NOMO-1 (cell line): ENCODE results near the gene ATRNL1.
"Not testable (repeated sequence)": the region's sequence is repeated elsewhere in the genome, so short reads cannot be mapped to it uniquely, and the experiment has no call there.

Experiments used
- DNase-seq, 2 experiments: peaks; one replicate each; lab custom pipeline; 2025; ENCODE audit not compliant: unreplicated experiment in 2 of 2; lab: John Stamatoyannopoulos, UW

The ATRNL1 gene

GRCh38 chr10:115173915-115174443 is 80.8 kb downstream of the ATRNL1 start:
- no peak for DNase-seq

- DNase-seq = not testable (repeated sequence)
Observed at GRCh38 chr10:115207276-115207675, 114.1 kb downstream of the ATRNL1 start.

DNA sequence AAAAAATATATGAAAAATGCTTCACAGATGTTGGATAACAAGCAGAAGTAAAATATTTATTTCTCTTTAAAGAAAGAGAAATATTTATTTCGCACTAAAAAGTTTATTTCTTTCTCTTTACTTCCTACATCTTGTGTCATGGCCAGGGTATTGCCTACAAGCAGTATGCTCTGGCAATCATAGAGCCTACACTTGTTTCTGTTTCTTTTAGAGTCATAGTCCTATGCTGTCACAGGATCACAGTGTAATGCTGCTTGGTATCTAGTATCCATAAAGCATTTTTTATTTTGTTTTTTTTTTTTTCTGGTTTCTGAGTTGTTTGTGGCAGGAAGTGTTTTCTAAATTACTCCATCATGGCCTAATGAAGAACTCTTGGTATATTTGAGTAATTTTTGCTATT is 116.0 kb downstream of the ATRNL1 start:
- DNase-seq = no peak

DNA sequence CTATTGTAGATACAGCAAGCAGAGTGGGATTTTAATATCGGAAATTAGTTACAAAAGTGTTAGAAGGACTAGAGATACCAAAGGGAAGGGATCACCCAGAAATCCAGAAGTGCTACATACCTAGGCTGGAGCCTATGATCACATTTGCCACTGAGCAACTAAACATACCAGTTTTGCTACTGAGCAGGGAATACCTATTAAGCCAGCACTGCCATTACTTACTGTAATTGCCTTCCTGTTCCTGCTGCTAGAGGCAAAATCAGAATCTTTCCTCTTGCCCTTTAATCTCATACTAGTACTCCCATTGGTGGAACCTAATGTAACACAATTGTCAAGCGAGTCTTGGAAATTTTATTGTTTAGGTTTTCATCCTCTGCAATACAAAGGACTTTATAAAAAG is 121.7 kb downstream of the ATRNL1 start:
- no peak for DNase-seq

- DNase-seq = no peak
Observed at GRCh38 chr10:115219203-115219602, 126.0 kb downstream of the ATRNL1 start.

DNA sequence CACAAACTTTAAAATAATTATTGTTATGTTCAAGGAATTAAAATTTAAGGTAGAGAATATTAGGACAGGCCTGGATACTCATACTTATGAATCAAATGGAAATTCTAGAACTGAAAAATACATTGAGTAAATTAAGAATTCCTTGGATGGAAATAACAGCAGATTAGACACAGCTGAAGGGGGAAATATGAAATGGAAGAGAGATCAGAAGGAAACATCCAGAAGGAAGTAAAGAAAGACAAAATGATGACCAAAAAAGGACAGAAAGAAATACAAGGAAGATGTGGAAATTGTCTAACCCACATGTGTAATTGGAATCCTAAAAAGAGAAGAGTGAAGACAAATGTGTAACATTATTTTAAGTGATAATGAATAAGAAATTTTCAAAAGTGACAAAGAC is 128.9 kb downstream of the ATRNL1 start:
- no peak for DNase-seq

- no peak for DNase-seq
Observed at GRCh38 chr10:115239761-115240160, 146.6 kb downstream of the ATRNL1 start.

DNA sequence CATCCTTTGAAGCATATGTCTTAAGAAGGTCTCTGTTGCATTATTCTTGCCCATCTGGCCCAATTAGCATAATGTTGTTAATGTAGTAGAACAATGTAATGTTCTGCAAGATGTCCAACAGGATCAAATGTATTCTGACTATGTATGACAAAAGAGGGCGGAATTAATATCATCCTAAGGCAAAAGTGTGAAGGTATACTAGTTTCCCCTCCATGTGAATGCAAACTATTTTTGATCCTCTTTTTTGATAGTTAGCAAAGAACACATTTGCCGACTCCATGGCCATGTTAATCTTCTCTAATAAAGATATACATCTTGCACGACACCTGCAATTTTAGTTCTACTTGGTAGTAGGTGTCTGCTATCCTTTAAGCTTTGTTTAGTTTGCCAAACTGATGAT is 157.6 kb downstream of the ATRNL1 start:
- no peak for DNase-seq

DNA sequence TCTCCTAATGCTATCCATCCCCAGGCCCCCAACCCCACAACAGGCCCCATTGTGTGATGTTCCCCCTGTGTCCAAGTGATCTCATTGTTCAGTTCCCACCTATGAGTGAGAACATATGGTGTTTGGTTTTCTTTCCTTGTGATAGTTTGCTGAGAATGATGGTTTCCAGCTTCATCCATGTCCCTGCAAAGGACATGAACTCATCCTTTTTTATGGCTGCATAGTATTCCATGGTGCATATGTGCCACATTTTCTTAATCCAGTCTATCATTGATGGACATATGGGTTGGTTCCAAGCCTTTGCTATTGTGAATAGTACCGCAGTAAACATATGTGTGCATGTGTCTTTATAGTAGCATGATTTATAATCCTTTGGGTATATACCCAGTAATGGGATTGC is 160.6 kb downstream of the ATRNL1 start:
- DNase-seq = not testable (repeated sequence)

- no peak for DNase-seq
Observed at GRCh38 chr10:115272482-115272881, 179.3 kb downstream of the ATRNL1 start.

GRCh38 chr10:115278294-115278693 is 185.1 kb downstream of the ATRNL1 start:
- DNase-seq = no peak

GRCh38 chr10:115295213-115295805 is 202.1 kb downstream of the ATRNL1 start:
- DNase-seq = no peak

- DNase-seq = no peak
Observed at GRCh38 chr10:115300080-115300479, 206.9 kb downstream of the ATRNL1 start.

GRCh38 chr10:115319669-115320068 is 226.5 kb downstream of the ATRNL1 start:
- not testable (repeated sequence) for DNase-seq

DNA sequence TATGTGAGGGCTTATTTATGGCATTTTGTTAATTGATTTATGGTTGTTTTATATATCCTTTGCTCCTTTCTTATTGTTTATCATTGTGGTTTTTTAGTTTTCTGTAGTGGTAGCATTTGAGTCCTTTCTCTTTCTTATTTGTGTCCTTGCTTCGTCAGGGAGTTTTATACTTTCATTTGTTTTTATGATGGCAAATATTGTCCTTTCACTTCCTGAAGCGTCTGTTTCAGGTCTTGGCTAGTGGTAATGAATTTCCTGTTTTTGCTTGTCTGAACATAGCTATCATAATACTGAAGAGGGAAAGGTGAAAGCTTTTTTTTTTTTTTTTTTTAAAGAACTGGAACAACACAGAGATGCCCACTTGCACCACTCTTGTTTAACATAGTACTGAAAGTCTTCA is 228.2 kb downstream of the ATRNL1 start:
- DNase-seq = no peak

DNA sequence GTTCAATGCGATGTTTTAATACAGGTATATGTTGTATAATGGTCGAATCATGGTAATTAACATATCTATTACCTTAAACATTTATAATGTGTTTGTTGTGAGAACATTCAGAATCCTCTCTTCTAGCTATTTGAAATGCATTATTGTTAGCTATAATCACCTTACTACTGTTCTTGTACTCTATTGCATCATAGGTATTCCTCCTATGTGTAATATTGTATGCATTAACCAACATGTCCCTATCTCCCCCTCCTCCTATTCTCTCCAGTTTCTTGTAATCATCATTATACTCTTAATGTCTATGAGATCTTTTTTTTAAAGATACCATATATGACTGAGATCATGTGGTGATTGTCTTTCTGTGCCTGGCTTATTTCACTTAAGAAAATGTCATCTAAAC is 235.2 kb downstream of the ATRNL1 start:
- no peak for DNase-seq

GRCh38 chr10:115335366-115335765 is 242.2 kb downstream of the ATRNL1 start:
- DNase-seq = no peak

GRCh38 chr10:115355162-115355760 is 262.1 kb downstream of the ATRNL1 start:
- DNase-seq = peak in 1 of 2 experiments; percentile 26

DNA sequence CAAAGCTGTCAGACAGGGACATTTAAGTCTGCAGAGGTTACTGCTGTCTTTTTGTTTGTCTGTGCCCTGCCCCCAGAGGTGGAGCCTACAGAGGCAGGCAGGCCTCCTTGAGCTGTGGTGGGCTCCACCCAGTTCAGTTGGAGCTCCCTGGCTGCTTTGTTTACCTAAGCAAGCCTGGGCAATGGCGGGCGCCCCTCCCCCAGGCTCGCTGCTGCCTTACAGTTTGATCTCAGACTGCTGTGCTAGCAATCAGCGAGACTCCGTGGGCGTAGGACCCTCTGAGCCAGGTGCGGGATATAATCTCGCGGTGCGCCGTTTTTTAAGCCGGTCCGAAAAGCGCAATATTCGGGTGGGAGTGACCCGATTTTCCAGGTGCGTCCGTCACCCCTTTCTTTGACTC is 274.8 kb downstream of the ATRNL1 start:
- not testable (repeated sequence) for DNase-seq

DNA sequence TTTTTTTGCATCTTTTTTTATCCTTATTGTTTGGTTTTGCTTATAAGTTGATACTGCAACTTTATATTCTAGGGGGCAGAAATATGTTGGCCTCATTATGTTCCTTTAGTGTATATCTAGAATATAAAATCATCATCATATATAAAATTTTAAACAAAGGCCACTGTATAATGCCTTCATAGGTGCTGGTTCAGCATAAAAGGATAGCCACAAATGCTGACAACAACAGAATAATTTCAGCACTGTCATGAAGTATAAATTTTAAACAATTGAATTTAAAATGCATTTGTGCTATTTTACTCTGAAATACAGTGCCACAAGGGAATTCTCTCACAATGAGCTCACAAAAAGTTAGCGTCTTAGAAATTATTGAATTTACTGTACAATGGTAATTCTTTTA is 285.9 kb downstream of the ATRNL1 start:
- no peak for DNase-seq

GRCh38 chr10:115384665-115385064 is 291.5 kb downstream of the ATRNL1 start:
- DNase-seq = no peak

GRCh38 chr10:115390607-115391006 is 297.4 kb downstream of the ATRNL1 start:
- no peak for DNase-seq

- DNase-seq = no peak
Observed at GRCh38 chr10:115398026-115398425, 304.9 kb downstream of the ATRNL1 start.
